Fibroblast of mammary gland (primary cell): Measurements from ENCODE around the gene LAMA3.

ENCODE experiments used
- DNase-seq: peaks from one replicate; pipeline ENCODE4 v3.0.0-alpha.2; 2010; ENCODE audit warnings: low read depth
- H3K4me3 ChIP-seq: 2 replicates; pipeline ENCODE4 v1.5.1; 2011; ENCODE audit warnings: low read depth, mild to moderate bottlenecking, low read length, moderate library complexity; ENCODE audit not compliant: control insufficient read depth
- TF ChIP-seq, protein P1 (sequence below): conservative IDR thresholded peaks from 2 replicates; pipeline ENCODE4 v1.5.1; 2011; ENCODE audit warnings: low read depth, low read length, inconsistent platforms; ENCODE audit not compliant: control insufficient read depth, insufficient read depth

Gene LAMA3

DNA sequence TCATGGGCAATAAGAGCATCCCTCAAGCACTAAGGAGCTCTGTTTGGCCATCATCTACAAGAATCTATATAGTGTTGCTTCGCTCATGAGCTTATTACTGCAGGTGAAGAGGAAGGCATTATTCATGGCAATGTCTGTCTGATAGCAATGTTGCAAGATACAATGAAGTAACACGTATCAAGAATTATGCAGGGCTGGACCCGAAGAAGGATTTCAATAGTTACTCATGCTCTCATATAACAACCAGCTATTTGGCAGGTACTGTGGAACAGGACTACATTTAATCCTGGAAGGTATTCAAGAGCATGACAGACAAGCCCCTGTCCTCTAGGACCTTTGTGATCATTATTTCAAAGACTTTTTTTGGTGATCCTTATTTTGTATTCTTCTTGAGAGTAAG lies 109.6 kb downstream of the LAMA3 start:
- no peak for DNase-seq
- TF ChIP-seq, protein P1, sequence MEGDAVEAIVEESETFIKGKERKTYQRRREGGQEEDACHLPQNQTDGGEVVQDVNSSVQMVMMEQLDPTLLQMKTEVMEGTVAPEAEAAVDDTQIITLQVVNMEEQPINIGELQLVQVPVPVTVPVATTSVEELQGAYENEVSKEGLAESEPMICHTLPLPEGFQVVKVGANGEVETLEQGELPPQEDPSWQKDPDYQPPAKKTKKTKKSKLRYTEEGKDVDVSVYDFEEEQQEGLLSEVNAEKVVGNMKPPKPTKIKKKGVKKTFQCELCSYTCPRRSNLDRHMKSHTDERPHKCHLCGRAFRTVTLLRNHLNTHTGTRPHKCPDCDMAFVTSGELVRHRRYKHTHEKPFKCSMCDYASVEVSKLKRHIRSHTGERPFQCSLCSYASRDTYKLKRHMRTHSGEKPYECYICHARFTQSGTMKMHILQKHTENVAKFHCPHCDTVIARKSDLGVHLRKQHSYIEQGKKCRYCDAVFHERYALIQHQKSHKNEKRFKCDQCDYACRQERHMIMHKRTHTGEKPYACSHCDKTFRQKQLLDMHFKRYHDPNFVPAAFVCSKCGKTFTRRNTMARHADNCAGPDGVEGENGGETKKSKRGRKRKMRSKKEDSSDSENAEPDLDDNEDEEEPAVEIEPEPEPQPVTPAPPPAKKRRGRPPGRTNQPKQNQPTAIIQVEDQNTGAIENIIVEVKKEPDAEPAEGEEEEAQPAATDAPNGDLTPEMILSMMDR: no peak
- no peak overlapping the region for H3K4me3 ChIP-seq

DNA sequence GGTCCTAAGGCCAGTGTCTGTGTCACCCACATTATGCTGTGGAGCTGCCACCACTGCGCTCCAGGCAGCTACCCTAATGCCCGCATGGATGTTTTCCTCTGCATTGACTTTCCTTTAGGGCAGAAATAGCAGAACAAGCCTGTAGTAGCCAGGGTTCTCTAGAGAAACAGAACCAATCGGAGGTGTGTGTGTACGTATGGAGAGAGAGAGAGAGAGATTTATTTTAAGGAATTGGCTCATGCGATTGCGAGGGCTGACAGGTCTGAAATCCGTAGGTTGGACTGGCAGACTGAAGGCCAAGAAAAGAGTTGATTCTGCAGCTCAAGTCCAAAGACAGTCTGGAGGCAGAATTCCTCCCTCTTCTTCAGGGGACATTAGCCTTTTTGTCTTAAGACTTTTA lies 110.3 kb downstream of the LAMA3 start:
- no peak overlapping the region for H3K4me3 ChIP-seq
- TF ChIP-seq, protein P1: no peak
- DNase-seq: no peak

DNA sequence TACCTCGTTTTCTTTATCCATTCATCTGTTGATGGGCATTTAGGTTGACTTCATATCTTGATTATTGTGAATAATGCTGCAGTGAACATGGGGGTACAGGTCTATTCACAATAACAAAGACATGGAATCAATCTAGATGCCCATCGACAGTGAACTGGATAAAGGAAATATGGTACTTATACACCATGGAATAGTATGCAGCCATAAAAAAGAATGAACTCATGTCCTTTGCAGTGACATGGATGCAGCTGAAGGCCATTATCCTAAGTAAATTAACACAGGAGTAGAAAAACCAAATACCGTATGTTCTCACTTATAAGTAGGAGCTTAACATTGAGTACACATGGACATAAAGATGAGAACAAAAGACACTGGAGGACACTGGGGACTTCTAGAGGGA lies 111.6 kb downstream of the LAMA3 start:
- no peak for DNase-seq

DNA sequence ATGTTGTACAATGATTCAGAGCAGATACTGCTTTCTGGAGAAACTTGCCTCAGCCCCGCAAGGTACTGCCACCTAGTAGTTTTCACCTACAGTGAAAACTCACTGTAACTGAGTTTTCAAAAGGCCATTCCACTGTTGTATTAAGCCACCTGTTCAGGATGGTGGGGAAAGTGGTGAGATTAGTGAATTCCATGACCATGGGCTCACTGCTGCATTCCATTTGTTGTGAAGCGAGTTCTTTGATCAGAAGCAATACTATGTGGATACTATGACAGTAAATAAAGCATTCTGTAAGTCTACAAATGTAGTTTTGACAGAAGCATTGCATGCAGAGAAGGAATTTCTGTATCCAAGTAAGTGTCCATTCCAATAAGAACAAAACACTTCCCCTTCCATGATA lies 113.6 kb downstream of the LAMA3 start:
- no peak for DNase-seq
- TF ChIP-seq, protein P1: no peak

More for the DNA sequence above, 111.6 kb downstream of the LAMA3 start:
- TF ChIP-seq, protein P1: no peak
- no peak overlapping the region for H3K4me3 ChIP-seq

DNA sequence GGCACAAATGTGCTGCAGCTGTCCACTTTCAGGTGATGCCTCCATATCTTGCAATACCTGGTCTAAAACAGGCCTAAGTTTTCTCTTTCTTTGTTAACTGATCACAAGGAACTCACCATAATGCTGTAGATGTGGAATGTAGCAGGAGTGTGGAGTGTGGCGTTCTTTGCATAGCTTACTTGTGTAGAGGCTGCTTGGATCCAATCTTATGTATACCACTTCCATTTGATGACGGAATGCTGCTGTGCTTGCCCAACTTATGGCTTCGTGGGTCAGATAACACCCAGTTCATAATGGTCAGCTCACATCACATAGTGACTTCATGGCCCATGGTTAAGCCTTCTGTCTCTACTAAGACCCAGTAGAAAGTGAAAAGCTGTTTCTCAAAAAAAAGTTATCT lies 114.5 kb downstream of the LAMA3 start:
- H3K4me3 ChIP-seq: no peak overlapping the region
- no peak for DNase-seq
- TF ChIP-seq, protein P1: no peak

More for the DNA sequence above, 113.6 kb downstream of the LAMA3 start:
- no peak overlapping the region for H3K4me3 ChIP-seq

DNA sequence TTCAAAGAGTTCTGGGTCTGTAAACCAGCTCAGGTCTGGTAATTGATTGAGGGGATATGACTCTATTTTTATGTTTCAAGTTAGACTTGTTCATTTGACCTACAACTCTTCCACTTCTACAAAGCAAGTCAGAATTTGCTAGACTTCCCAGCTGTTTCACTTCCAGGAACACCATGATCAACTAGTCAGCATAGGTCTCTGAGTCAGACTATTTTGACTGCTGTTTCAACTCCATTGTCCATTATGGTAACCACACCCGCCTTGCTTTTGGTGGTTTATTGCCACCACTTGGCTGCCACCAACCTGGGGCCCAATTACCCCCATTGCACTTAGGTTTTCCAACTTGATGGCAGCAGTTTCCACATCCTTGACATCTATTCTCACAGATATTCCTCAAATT lies 116.6 kb downstream of the LAMA3 start:
- no peak overlapping the region for H3K4me3 ChIP-seq
- TF ChIP-seq, protein P1: no peak
- peak; percentile 81 for DNase-seq

DNA sequence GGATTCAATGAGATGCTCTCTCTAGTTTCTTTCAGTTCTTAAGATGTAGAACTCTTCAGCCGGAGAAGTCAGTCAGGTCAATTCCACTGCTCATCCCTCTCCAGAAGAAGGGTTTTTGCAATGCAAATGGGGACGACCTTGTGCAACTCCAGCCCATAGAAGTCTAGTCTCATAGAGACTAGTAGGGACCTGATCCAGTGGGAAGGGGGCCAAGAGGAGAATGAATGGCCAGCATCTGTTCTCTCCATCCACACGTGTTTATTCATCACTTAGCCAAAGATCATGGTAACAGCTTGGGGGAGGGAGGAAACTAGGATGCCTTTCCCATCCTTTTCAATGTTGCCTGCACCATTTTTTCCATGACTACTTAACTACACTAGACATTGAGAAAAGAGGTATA lies 120.2 kb downstream of the LAMA3 start:
- TF ChIP-seq, protein P1: no peak
- no peak overlapping the region for H3K4me3 ChIP-seq
- peak; percentile 49 for DNase-seq
